Measurements from ENCODE around the gene TARS2. TPM values are rescaled to one million over a fixed set of nuclear protein-coding genes. Genes with fewer than 3 reads are reported as not detected.

The TARS2 gene
- total and polyA plus RNA-seq, 2 of the 13 experiments (the other 11 are each of a cell fraction or from before 2014, with no cell fraction given): 21.3 to 22.8 TPM

- TF ChIP-seq SIN3B (IDR thresholded peaks at IDR 0.05; ENCODE audit: low read length): no peak
- no peak for TF ChIP-seq RARA (CRISPR knock-in tag; IDR thresholded peaks at IDR 0.05)
- TF ChIP-seq ZNF768 (CRISPR knock-in tag; IDR thresholded peaks at IDR 0.05): peak; percentile 64; the same call in 1 of the 2 replicates
- no peak for TF ChIP-seq THYN1 (CRISPR knock-in tag; IDR thresholded peaks at IDR 0.05; ENCODE audit: borderline replicate concordance, low read depth)
- TF ChIP-seq, protein P1, sequence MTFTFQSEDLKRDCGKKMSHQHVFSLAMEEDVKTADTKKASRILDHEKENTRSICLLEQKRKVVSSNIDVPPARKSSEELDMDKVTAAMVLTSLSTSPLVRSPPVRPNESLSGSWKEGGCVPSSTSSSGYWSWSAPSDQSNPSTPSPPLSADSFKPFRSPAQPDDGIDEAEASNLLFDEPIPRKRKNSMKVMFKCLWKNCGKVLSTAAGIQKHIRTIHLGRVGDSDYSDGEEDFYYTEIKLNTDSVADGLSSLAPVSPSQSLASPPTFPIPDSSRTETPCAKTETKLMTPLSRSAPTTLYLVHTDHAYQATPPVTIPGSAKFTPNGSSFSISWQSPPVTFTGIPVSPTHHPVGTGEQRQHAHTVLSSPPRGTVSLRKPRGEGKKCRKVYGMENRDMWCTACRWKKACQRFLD (CRISPR knock-in tag; IDR thresholded peaks at IDR 0.05; ENCODE audit: borderline replicate concordance): no peak
- TF ChIP-seq ZNF556 (CRISPR knock-in tag; IDR thresholded peaks at IDR 0.05; ENCODE audit: borderline replicate concordance): peak; percentile 72; the same call in 1 of the 2 replicates
- TF ChIP-seq FOXJ3 (CRISPR knock-in tag; IDR thresholded peaks at IDR 0.05; ENCODE audit: borderline replicate concordance): no peak
- TF ChIP-seq ATF2 (CRISPR knock-in tag; IDR thresholded peaks at IDR 0.05): 0 out of 2 replicates have a peak, but pooled peaks have one; percentile 27
- peak; percentile 76 for TF ChIP-seq MAX (IDR thresholded peaks at IDR 0.05)
- no peak; the same call in 1 of the 2 replicates for TF ChIP-seq AKAP8 (CRISPR knock-in tag; IDR thresholded peaks at IDR 0.05)
- TF ChIP-seq, protein P2, sequence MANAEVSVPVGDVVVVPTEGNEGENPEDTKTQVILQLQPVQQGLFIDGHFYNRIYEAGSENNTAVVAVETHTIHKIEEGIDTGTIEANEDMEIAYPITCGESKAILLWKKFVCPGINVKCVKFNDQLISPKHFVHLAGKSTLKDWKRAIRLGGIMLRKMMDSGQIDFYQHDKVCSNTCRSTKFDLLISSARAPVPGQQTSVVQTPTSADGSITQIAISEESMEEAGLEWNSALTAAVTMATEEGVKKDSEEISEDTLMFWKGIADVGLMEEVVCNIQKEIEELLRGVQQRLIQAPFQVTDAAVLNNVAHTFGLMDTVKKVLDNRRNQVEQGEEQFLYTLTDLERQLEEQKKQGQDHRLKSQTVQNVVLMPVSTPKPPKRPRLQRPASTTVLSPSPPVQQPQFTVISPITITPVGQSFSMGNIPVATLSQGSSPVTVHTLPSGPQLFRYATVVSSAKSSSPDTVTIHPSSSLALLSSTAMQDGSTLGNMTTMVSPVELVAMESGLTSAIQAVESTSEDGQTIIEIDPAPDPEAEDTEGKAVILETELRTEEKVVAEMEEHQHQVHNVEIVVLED (CRISPR knock-in tag; IDR thresholded peaks at IDR 0.05; ENCODE audit: borderline replicate concordance): peak; percentile 59; the same call in 1 of the 2 replicates
- TF ChIP-seq ISX (CRISPR knock-in tag; conservative IDR thresholded peaks at IDR 0.05): no peak
- TF ChIP-seq, protein P3, sequence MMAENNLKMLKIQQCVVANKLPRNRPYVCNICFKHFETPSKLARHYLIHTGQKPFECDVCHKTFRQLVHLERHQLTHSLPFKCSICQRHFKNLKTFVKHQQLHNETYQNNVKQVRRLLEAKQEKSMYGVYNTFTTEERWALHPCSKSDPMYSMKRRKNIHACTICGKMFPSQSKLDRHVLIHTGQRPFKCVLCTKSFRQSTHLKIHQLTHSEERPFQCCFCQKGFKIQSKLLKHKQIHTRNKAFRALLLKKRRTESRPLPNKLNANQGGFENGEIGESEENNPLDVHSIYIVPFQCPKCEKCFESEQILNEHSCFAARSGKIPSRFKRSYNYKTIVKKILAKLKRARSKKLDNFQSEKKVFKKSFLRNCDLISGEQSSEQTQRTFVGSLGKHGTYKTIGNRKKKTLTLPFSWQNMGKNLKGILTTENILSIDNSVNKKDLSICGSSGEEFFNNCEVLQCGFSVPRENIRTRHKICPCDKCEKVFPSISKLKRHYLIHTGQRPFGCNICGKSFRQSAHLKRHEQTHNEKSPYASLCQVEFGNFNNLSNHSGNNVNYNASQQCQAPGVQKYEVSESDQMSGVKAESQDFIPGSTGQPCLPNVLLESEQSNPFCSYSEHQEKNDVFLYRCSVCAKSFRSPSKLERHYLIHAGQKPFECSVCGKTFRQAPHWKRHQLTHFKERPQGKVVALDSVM (CRISPR knock-in tag; IDR thresholded peaks at IDR 0.05): peak; percentile 91
- TF ChIP-seq, protein P4, sequence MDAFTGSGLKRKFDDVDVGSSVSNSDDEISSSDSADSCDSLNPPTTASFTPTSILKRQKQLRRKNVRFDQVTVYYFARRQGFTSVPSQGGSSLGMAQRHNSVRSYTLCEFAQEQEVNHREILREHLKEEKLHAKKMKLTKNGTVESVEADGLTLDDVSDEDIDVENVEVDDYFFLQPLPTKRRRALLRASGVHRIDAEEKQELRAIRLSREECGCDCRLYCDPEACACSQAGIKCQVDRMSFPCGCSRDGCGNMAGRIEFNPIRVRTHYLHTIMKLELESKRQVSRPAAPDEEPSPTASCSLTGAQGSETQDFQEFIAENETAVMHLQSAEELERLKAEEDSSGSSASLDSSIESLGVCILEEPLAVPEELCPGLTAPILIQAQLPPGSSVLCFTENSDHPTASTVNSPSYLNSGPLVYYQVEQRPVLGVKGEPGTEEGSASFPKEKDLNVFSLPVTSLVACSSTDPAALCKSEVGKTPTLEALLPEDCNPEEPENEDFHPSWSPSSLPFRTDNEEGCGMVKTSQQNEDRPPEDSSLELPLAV (CRISPR knock-in tag; conservative IDR thresholded peaks at IDR 0.05; ENCODE audit: low read depth): no peak
- no peak; the same call in 1 of the 2 replicates for TF ChIP-seq ZNF501 (CRISPR knock-in tag; IDR thresholded peaks at IDR 0.05)
- peak; percentile 63 for TF ChIP-seq ZBTB7B (CRISPR knock-in tag; IDR thresholded peaks at IDR 0.05)
Observed at GRCh38 chr1:150515328-150516049, 28.3 kb downstream of the TARS2 start, which contains the start of gene FALEC (continued).
